ENCODE results near the gene CTSK. TPM values are rescaled to one million over a fixed set of nuclear protein-coding genes. Genes with fewer than 3 reads are reported as not detected.

Gene CTSK
- total RNA-seq, 4 donors from 2014 or later = 8.4 to 20.2 (median 17.7) TPM

GRCh38 chr1:150791585-150791984 is 16.5 kb downstream of the CTSK start:
- intact Hi-C loops (cut with DNase I; ENCODE audit: low total_unique reads) (no loop called here), in situ Hi-C loops (cut with MboI; ENCODE audit: low sequenced_read_pairs in 4 of 4) (no loop called here)
- Histone ChIP-seq H3K4me3 (no peak overlapping the region), H3K27ac (no peak overlapping the region), H3K36me3 (peaks cover 0 to 11% of the 10 kb centered on the region in 2 donors), H3K27me3 (no peaks in the 10 kb centered on the region), H3K9me3 (no peaks in the 10 kb centered on the region), H3K4me1 (no peaks in the 10 kb centered on the region)
- ATAC-seq (no peak), DNase-seq (no peak)
- TF ChIP-seq, protein P1, sequence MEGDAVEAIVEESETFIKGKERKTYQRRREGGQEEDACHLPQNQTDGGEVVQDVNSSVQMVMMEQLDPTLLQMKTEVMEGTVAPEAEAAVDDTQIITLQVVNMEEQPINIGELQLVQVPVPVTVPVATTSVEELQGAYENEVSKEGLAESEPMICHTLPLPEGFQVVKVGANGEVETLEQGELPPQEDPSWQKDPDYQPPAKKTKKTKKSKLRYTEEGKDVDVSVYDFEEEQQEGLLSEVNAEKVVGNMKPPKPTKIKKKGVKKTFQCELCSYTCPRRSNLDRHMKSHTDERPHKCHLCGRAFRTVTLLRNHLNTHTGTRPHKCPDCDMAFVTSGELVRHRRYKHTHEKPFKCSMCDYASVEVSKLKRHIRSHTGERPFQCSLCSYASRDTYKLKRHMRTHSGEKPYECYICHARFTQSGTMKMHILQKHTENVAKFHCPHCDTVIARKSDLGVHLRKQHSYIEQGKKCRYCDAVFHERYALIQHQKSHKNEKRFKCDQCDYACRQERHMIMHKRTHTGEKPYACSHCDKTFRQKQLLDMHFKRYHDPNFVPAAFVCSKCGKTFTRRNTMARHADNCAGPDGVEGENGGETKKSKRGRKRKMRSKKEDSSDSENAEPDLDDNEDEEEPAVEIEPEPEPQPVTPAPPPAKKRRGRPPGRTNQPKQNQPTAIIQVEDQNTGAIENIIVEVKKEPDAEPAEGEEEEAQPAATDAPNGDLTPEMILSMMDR (IDR thresholded peaks at IDR 0.05 in 4 of 5, conservative IDR thresholded peaks at IDR 0.05 in 1 of 5) = no peak
- no peak for TF ChIP-seq POLR2A (IDR thresholded peaks at IDR 0.05)

DNA sequence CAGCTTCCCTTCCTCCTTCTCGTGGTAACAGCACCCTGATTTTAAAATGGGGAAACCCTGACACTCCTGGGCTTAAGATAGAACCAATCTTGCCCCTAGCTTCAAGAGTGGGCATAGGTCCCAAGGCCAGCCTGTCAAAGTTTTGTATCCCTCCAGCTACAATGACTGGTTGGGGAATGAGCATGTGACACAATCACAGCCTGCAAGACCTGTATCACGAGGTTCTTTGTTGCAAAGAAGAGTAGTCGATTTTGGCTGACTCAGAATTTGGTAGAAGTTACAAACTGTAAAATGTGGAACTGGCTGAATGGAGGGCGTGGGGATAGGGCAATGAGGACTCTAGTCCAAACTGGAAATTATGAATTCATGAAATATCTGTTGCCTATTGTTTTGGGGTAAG is 18.7 kb downstream of the CTSK start:
- no peak for ATAC-seq
- no peak overlapping the region for H3K27ac ChIP-seq
- intact Hi-C loops (cut with DNase I; ENCODE audit: low total_unique reads) (no loop called here), in situ Hi-C loops (cut with MboI; ENCODE audit: low sequenced_read_pairs in 4 of 4) (no loop called here)
- no peaks in the 10 kb centered on the region for H3K4me1 ChIP-seq
- H3K4me3 ChIP-seq = no peak overlapping the region
- no peak for DNase-seq
- no peaks in the 10 kb centered on the region for H3K9me3 ChIP-seq
- no peaks in the 10 kb centered on the region for H3K36me3 ChIP-seq
- no peak for TF ChIP-seq POLR2A (IDR thresholded peaks at IDR 0.05)
- TF ChIP-seq, protein P1 (IDR thresholded peaks at IDR 0.05 in 4 of 5, conservative IDR thresholded peaks at IDR 0.05 in 1 of 5) = no peak
- H3K27me3 ChIP-seq = no peaks in the 10 kb centered on the region

DNA sequence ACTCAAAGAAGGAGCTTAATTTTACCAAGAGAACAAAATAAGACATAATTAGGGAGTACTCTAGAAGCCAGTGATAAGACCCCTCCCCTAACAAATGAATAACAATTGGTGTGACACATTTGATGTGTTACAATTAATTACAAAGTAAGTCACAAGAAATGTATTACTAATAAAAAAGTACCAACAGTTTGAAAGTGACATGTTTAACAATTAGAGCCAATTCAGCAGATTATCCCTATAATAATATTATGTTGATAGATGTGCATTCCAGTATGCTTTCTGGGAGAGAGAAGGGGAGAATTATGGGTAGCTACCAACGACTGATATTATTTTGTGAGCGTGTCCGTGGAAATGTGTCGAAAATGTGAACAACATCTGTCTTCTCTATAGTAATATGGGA is 19.1 kb downstream of the CTSK start:
- intact Hi-C loops (cut with DNase I; ENCODE audit: low total_unique reads) = no loop called here
- ATAC-seq = no peak
- TF ChIP-seq, protein P1 (IDR thresholded peaks at IDR 0.05 in 4 of 5, conservative IDR thresholded peaks at IDR 0.05 in 1 of 5) = no peak
- TF ChIP-seq POLR2A (IDR thresholded peaks at IDR 0.05) = no peak
- Histone ChIP-seq H3K27ac (no peak overlapping the region), H3K4me1 (no peaks in the 10 kb centered on the region), H3K4me3 (no peak overlapping the region), H3K36me3 (no peaks in the 10 kb centered on the region), H3K27me3 (no peaks in the 10 kb centered on the region), H3K9me3 (no peaks in the 10 kb centered on the region)
- in situ Hi-C loops (cut with MboI; ENCODE audit: low sequenced_read_pairs in 4 of 4) = no loop called here
- no peak for DNase-seq

GRCh38 chr1:150787455-150787854 is 20.6 kb downstream of the CTSK start:
- H3K4me1 ChIP-seq = no peaks in the 10 kb centered on the region
- no peaks in the 10 kb centered on the region for H3K36me3 ChIP-seq
- in situ Hi-C loops (cut with MboI; ENCODE audit: low sequenced_read_pairs in 4 of 4) = no loop called here
- TF ChIP-seq POLR2A (IDR thresholded peaks at IDR 0.05) = no peak
- TF ChIP-seq, protein P1 (IDR thresholded peaks at IDR 0.05 in 4 of 5, conservative IDR thresholded peaks at IDR 0.05 in 1 of 5) = no peak
- H3K27me3 ChIP-seq = no peaks in the 10 kb centered on the region
- no peak overlapping the region for H3K4me3 ChIP-seq
- no peak overlapping the region for H3K27ac ChIP-seq
- intact Hi-C loops (cut with DNase I; ENCODE audit: low total_unique reads) = no loop called here
- DNase-seq = no peak
- ATAC-seq = no peak
- no peaks in the 10 kb centered on the region for H3K9me3 ChIP-seq

DNA sequence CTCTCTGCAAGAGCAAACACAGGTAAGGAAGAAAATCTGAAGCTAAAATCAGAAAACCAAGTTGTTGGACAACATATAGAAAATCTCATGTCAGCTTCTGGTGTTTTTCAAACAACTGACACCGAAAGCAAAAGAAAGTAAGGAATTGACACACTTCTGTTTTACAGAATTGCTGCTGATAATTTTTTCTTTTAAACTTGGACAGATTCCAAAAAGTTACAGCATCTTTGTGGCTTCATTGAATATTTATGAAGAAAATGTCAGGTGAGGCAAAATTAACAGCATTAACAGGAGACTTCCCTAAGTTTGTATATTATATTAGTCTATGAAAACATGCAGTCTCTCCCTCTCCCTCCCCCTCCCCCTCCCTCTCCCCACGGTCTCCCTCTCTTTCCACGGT is 27.6 kb downstream of the CTSK start:
- Histone ChIP-seq H3K27ac (no peak overlapping the region), H3K4me1 (no peaks in the 10 kb centered on the region), H3K4me3 (no peak overlapping the region), H3K9me3 (no peaks in the 10 kb centered on the region), H3K27me3 (no peaks in the 10 kb centered on the region), H3K36me3 (no peaks in the 10 kb centered on the region)
- ATAC-seq = no peak
- no peak for DNase-seq
- TF ChIP-seq, protein P1 (IDR thresholded peaks at IDR 0.05 in 4 of 5, conservative IDR thresholded peaks at IDR 0.05 in 1 of 5) = no peak
- no peak for TF ChIP-seq POLR2A (IDR thresholded peaks at IDR 0.05)
- in situ Hi-C loops (cut with MboI; ENCODE audit: low sequenced_read_pairs in 4 of 4) (no loop called here), intact Hi-C loops (cut with DNase I; ENCODE audit: low total_unique reads) (no loop called here)

All from gastrocnemius medialis (tissue), 4 donors.